OCI-LY3 (cell line): ENCODE results near the gene KL.

Experiments used
- H2AFZ ChIP-seq: fragments of 200-600, 300-600 bp; shearing (Covaris generic); 2 replicates; pipeline ENCODE4 v1.6.0; 2014; ENCODE audit warnings: antibody characterized with exemption, low read depth, low read length
- H3K27ac ChIP-seq: fragments of 200-600, 300-600 bp; sonication (generic); 2 replicates; pipeline ENCODE4 v1.5.1; 2014; ENCODE audit warnings: mild to moderate bottlenecking, low read length, moderate library complexity, mixed read lengths
- H3K27me3 ChIP-seq: fragments of 200-600, 300-600 bp; sonication (generic); 2 replicates; pipeline ENCODE4 v1.6.1; 2014; ENCODE audit warnings: low read depth, low read length, mixed read lengths
- H3K36me3 ChIP-seq: fragments of 200-600, 300-600 bp; sonication (generic); replicated peaks from 2 replicates; pipeline ENCODE3; 2014; ENCODE audit warnings: low read depth, low read length, mixed read lengths
- H3K4me1 ChIP-seq: fragments of 300-600, 200-600 bp; sonication (generic); 2 replicates; pipeline ENCODE4 v1.6.1; 2014; ENCODE audit warnings: low read length, mixed read lengths
- H3K4me2 ChIP-seq: fragments of 200-600, 300-600 bp; sonication (generic); 2 replicates; pipeline ENCODE4 v1.6.1; 2014; ENCODE audit warnings: low read length, mixed read lengths
- H3K4me3 ChIP-seq: fragments of 300-600, 200-600 bp; sonication (generic); 2 replicates; pipeline ENCODE4 v1.5.1; 2014; ENCODE audit warnings: antibody characterized with exemption, mild to moderate bottlenecking, low read length, moderate library complexity
- H3K79me2 ChIP-seq: fragments of 300-600, 200-600 bp; shearing (Covaris generic); 2 replicates; pipeline ENCODE4 v1.6.1; 2014; ENCODE audit warnings: mild to moderate bottlenecking, low read length, mixed read lengths
- H3K9ac ChIP-seq: fragments of 300-600, 200-600 bp; shearing (Covaris generic); 2 replicates; pipeline ENCODE4 v1.6.0; 2014; ENCODE audit warnings: mild to moderate bottlenecking, low read length, moderate library complexity
- H3K9me3 ChIP-seq: fragments of 200-600, 300-600 bp; shearing (Covaris generic); 2 replicates; pipeline ENCODE4 v1.6.1; 2014; ENCODE audit warnings: low read length, mixed read lengths; ENCODE audit not compliant: insufficient read depth
- H4K20me1 ChIP-seq: fragments of 200-600, 300-600 bp; sonication (generic); 2 replicates; pipeline ENCODE4 v1.6.1; 2016; ENCODE audit warnings: low read length, mixed read lengths; ENCODE audit not compliant: insufficient read depth
- CTCF ChIP-seq: fragments of 200-600, 300-600 bp; sonication (generic); IDR thresholded peaks from 2 replicates; pipeline ENCODE4 v1.5.1; 2014; ENCODE audit warnings: antibody characterized with exemption, low read length, low read depth
- EZH2phosphoT487 ChIP-seq: fragments of 200-600 bp; shearing (Covaris generic); IDR thresholded peaks from 2 replicates; pipeline ENCODE4 v1.6.1; 2018; ENCODE audit warnings: antibody characterized with exemption, mixed run types, low read depth

KL gene

GRCh38 chr13:33045851-33046592 lies 29.8 kb downstream of the KL start:
- Histone ChIP-seq H3K27ac (no peak overlapping the region), H3K9ac (no peak overlapping the region), H3K79me2 (no peaks in the 10 kb centered on the region), H3K4me1 (no peaks in the 10 kb centered on the region), H3K4me2 (no peak overlapping the region), H3K27me3 (no peaks in the 10 kb centered on the region; the same call in 1 of the 2 replicates), H3K9me3 (no peaks in the 10 kb centered on the region), H3K36me3 (no peaks in the 10 kb centered on the region), H4K20me1 (no peaks in the 10 kb centered on the region), H3K4me3 (no peak overlapping the region), H2AFZ (no peak overlapping the region)
- TF ChIP-seq CTCF (no peak), EZH2phosphoT487 (no peak)

GRCh38 chr13:33050161-33050560 lies 33.9 kb downstream of the KL start:
- Histone ChIP-seq H3K4me3 (no peak overlapping the region), H3K4me1 (no peaks in the 10 kb centered on the region), H2AFZ (no peak overlapping the region), H3K27ac (no peak overlapping the region), H3K27me3 (no peaks in the 10 kb centered on the region), H3K79me2 (no peaks in the 10 kb centered on the region), H3K9me3 (no peaks in the 10 kb centered on the region), H3K36me3 (no peaks in the 10 kb centered on the region), H3K9ac (no peak overlapping the region), H4K20me1 (no peaks in the 10 kb centered on the region), H3K4me2 (no peak overlapping the region)
- no peak for TF ChIP-seq CTCF
- no peak for TF ChIP-seq EZH2phosphoT487

- TF ChIP-seq EZH2phosphoT487, result no peak
- no peak for TF ChIP-seq CTCF
- H2AFZ ChIP-seq, result no peak overlapping the region
- H3K36me3 ChIP-seq, result no peaks in the 10 kb centered on the region
- H3K79me2 ChIP-seq, result no peaks in the 10 kb centered on the region
- H3K9ac ChIP-seq, result no peak overlapping the region
- H3K4me3 ChIP-seq, result no peak overlapping the region
- H3K27ac ChIP-seq, result no peak overlapping the region
- no peaks in the 10 kb centered on the region for H3K9me3 ChIP-seq
- no peaks in the 10 kb centered on the region for H4K20me1 ChIP-seq
- H3K4me2 ChIP-seq, result no peak overlapping the region
- no peaks in the 10 kb centered on the region for H3K4me1 ChIP-seq
- H3K27me3 ChIP-seq, result no peaks in the 10 kb centered on the region
These were observed 35.4 kb downstream of the KL start for GRCh38 chr13:33051632-33052031.

- Histone ChIP-seq H3K9ac (no peak overlapping the region), H3K9me3 (no peaks in the 10 kb centered on the region), H3K4me2 (no peak overlapping the region), H3K27ac (no peak overlapping the region), H2AFZ (no peak overlapping the region), H3K27me3 (no peaks in the 10 kb centered on the region), H3K4me1 (no peaks in the 10 kb centered on the region), H3K4me3 (no peak overlapping the region), H3K36me3 (no peaks in the 10 kb centered on the region), H3K79me2 (no peaks in the 10 kb centered on the region), H4K20me1 (no peaks in the 10 kb centered on the region)
- no peak for TF ChIP-seq CTCF
- TF ChIP-seq EZH2phosphoT487, result no peak
These were observed 36.5 kb downstream of the KL start for GRCh38 chr13:33052506-33053280.
